ENCODE results near the gene CLASP1. TPM values are rescaled to one million over a fixed set of nuclear protein-coding genes. Genes with fewer than 3 reads are reported as not detected.

CLASP1 gene
- total and polyA plus RNA-seq, 2 experiments from 2014 or later, result 16.6 to 56.3 TPM

- Histone ChIP-seq H3F3A (replicated peaks; ENCODE audit: low read depth) (no peaks in the 10 kb centered on the region), H3K4me2 (no peak overlapping the region), H3K27me3 (ENCODE audit: insufficient read depth) (no peaks in the 10 kb centered on the region), H3K4me3 (no peak overlapping the region), H3K4me1 (ENCODE audit: insufficient read depth) (no peaks in the 10 kb centered on the region), H3K36me3 (ENCODE audit: insufficient read depth) (peaks cover 4% of the 10 kb centered on the region; the same call in 1 of the 2 replicates), H2AFZ (no peak overlapping the region), H4K20me1 (replicated peaks; ENCODE audit: insufficient read depth) (no peaks in the 10 kb centered on the region; the same call in 1 of the 2 replicates), H3K79me2 (replicated peaks; ENCODE audit: insufficient read depth) (no peaks in the 10 kb centered on the region), H3K9me2 (ENCODE audit: insufficient read depth) (no peaks in the 10 kb centered on the region), H3K27ac (ENCODE audit: low read depth) (no peak overlapping the region)
- H3K27me3 Mint-ChIP-seq (ENCODE audit: insufficient read depth, low read depth, poor library complexity), result peaks cover 3% of the 10 kb centered on the region
- no peak overlapping the region for H3K4me3 Mint-ChIP-seq
- no peaks in the 10 kb centered on the region for H3K4me1 Mint-ChIP-seq
- no peak for TF ChIP-seq ZNF331 (CRISPR knock-in tag; IDR thresholded peaks at IDR 0.05; ENCODE audit: low read depth)
- no peak for TF ChIP-seq EZH2 (IDR thresholded peaks at IDR 0.05; ENCODE audit: low read depth, unreplicated experiment)
- TF ChIP-seq STAT1 (IDR thresholded peaks at IDR 0.05; ENCODE audit: unreplicated experiment), result no peak
- no peak for TF ChIP-seq NANOG (IDR thresholded peaks at IDR 0.05; ENCODE audit: borderline replicate concordance)
- no peak for TF ChIP-seq POLR2AphosphoS5 (IDR thresholded peaks at IDR 0.05; ENCODE audit: low read depth)
- TF ChIP-seq, protein P1, sequence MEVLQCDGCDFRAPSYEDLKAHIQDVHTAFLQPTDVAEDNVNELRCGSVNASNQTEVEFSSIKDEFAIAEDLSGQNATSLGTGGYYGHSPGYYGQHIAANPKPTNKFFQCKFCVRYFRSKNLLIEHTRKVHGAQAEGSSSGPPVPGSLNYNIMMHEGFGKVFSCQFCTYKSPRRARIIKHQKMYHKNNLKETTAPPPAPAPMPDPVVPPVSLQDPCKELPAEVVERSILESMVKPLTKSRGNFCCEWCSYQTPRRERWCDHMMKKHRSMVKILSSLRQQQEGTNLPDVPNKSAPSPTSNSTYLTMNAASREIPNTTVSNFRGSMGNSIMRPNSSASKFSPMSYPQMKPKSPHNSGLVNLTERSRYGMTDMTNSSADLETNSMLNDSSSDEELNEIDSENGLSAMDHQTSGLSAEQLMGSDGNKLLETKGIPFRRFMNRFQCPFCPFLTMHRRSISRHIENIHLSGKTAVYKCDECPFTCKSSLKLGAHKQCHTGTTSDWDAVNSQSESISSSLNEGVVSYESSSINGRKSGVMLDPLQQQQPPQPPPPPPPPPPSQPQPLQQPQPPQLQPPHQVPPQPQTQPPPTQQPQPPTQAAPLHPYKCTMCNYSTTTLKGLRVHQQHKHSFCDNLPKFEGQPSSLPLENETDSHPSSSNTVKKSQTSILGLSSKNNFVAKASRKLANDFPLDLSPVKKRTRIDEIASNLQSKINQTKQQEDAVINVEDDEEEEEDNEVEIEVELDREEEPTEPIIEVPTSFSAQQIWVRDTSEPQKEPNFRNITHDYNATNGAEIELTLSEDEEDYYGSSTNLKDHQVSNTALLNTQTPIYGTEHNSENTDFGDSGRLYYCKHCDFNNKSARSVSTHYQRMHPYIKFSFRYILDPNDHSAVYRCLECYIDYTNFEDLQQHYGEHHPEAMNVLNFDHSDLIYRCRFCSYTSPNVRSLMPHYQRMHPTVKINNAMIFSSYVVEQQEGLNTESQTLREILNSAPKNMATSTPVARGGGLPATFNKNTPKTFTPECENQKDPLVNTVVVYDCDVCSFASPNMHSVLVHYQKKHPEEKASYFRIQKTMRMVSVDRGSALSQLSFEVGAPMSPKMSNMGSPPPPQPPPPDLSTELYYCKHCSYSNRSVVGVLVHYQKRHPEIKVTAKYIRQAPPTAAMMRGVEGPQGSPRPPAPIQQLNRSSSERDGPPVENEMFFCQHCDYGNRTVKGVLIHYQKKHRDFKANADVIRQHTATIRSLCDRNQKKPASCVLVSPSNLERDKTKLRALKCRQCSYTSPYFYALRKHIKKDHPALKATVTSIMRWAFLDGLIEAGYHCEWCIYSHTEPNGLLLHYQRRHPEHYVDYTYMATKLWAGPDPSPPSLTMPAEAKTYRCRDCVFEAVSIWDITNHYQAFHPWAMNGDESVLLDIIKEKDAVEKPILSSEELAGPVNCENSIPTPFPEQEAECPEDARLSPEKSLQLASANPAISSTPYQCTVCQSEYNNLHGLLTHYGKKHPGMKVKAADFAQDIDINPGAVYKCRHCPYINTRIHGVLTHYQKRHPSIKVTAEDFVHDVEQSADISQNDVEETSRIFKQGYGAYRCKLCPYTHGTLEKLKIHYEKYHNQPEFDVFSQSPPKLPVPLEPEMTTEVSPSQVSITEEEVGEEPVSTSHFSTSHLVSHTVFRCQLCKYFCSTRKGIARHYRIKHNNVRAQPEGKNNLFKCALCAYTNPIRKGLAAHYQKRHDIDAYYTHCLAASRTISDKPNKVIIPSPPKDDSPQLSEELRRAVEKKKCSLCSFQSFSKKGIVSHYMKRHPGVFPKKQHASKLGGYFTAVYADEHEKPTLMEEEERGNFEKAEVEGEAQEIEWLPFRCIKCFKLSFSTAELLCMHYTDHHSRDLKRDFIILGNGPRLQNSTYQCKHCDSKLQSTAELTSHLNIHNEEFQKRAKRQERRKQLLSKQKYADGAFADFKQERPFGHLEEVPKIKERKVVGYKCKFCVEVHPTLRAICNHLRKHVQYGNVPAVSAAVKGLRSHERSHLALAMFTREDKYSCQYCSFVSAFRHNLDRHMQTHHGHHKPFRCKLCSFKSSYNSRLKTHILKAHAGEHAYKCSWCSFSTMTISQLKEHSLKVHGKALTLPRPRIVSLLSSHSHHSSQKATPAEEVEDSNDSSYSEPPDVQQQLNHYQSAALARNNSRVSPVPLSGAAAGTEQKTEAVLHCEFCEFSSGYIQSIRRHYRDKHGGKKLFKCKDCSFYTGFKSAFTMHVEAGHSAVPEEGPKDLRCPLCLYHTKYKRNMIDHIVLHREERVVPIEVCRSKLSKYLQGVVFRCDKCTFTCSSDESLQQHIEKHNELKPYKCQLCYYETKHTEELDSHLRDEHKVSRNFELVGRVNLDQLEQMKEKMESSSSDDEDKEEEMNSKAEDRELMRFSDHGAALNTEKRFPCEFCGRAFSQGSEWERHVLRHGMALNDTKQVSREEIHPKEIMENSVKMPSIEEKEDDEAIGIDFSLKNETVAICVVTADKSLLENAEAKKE (CRISPR knock-in tag; IDR thresholded peaks at IDR 0.05), result no peak
- no peak for TF ChIP-seq EZH2phosphoT487 (IDR thresholded peaks at IDR 0.05; ENCODE audit: unreplicated experiment)
- TF ChIP-seq, protein P2, sequence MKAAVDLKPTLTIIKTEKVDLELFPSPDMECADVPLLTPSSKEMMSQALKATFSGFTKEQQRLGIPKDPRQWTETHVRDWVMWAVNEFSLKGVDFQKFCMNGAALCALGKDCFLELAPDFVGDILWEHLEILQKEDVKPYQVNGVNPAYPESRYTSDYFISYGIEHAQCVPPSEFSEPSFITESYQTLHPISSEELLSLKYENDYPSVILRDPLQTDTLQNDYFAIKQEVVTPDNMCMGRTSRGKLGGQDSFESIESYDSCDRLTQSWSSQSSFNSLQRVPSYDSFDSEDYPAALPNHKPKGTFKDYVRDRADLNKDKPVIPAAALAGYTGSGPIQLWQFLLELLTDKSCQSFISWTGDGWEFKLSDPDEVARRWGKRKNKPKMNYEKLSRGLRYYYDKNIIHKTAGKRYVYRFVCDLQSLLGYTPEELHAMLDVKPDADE (IDR thresholded peaks at IDR 0.05), result no peak
- TF ChIP-seq REST (IDR thresholded peaks at IDR 0.05; ENCODE audit: unreplicated experiment), result no peak
- H3K27ac Mint-ChIP-seq, result no peak overlapping the region
- ATAC-seq (no peak), DNase-seq (ENCODE audit: low spot score) (no peak)
- H3K9me3 Mint-ChIP-seq, result no peaks in the 10 kb centered on the region
- peaks cover 45% of the 10 kb centered on the region for H3K36me3 Mint-ChIP-seq (ENCODE audit: low read depth)
Observed at GRCh38 chr2:121348128-121348740, 301.0 kb downstream of the CLASP1 start.
